Stomach (tissue), 9 donors: ENCODE results near the gene LCN6. TPM values are rescaled to one million over a fixed set of nuclear protein-coding genes. Genes with fewer than 3 reads are reported as not detected.

ENCODE experiments used
- DNase-seq, 2 donors: peaks; one replicate each; pipeline versions ENCODE4 v3.0.0 to v3.0.0-alpha.2; 2013 to 2019
- H3K27ac ChIP-seq, 5 donors: fragments of 200-600 bp in 4 of 5; sonication (generic) in 4 of 5; one replicate each; pipeline ENCODE4 v1.5.1; 2013 to 2019; ENCODE audit warnings: mild to moderate bottlenecking in 1 of 5, moderate library complexity in 1 of 5
- H3K27me3 ChIP-seq, 3 donors: fragments of 200-600 bp; sonication (generic); one replicate each; pipeline ENCODE4 v1.5.1; 2017 to 2019; ENCODE audit warnings: mixed run types in 1 of 3
- H3K36me3 ChIP-seq, 4 donors: fragments of 200-600 bp; sonication (generic); 1 replicate in 3 of 4; 2 replicates in 1 of 4; pipeline ENCODE4 v1.5.1; 2016 to 2019
- H3K4me1 ChIP-seq, 4 donors: fragments of 200-600 bp; sonication (generic); one replicate each; pipeline ENCODE4 v1.5.1; 2016 to 2019
- H3K4me3 ChIP-seq, 4 donors: fragments of 200-600 bp; sonication (generic) in 3 of 4; one replicate each; pipeline ENCODE4 v1.5.1; 2016 to 2019; ENCODE audit warnings: mild to moderate bottlenecking in 1 of 4
- H3K9me3 ChIP-seq, 4 donors: fragments of 200-600 bp; sonication (generic); one replicate each; pipeline ENCODE4 v1.5.1; 2016 to 2019
- EP300 ChIP-seq: sonication (generic); formaldehyde crosslinking; IDR thresholded peaks from one replicate; pipeline ENCODE4 v1.6.1; 2017; ENCODE audit warnings: antibody characterized with exemption
- POLR2A ChIP-seq, 4 donors: fragments of 450-650 bp; IDR thresholded peaks; one replicate each; pipeline ENCODE4 v1.6.1; 2016; ENCODE audit warnings: antibody characterized with exemption in 4 of 4, control low read depth in 2 of 4, mild to moderate bottlenecking in 1 of 4, moderate library complexity in 1 of 4
- POLR2AphosphoS5 ChIP-seq, 3 donors: sonication (generic); formaldehyde crosslinking; IDR thresholded peaks; one replicate each; pipeline ENCODE4 v1.6.1; 2016; ENCODE audit warnings: antibody characterized with exemption in 3 of 3
- WGBS, 5 donors: extraction: QIAGEN DNeasy Blood & Tissue Kit in 3 of 5; methylation state at CpG; one replicate each; pipeline versions ENCODE4 v1.1.5 to v1.1.7; 2013 to 2018; 5-methylcytosine and 5-hydroxymethylcytosine counted together
- intact Hi-C: fragments of 100-400 bp; cut with DNase I; formaldehyde crosslinking; loops from one replicate; pipeline ENCODE4 v1.15.1; 2023; ENCODE audit warnings: low total_unique reads
- polyA plus RNA-seq, 3 donors: library from polyadenylated mRNA; stranded (reverse); fragments of 200-250 nt; gene quantifications; one replicate each; pipeline ENCODE4 v1.2.3, GENCODE V29; 2013
- total RNA-seq, 5 donors: library from RNA; depleted of rRNA; stranded (reverse); fragments of >200 nt; gene quantifications; one replicate each; pipeline versions ENCODE4 v1.1.0 to v1.2.3, GENCODE V29; 2014 to 2016
- TF ChIP-seq, protein P1 (sequence below), 7 experiments: fragments of 450-650 bp in 4 of 7; fragments of 200-600 bp in 3 of 7; sonication (generic) in 3 of 7; IDR thresholded peaks; one replicate each; pipeline ENCODE4 v1.5.1; 2016 to 2019; ENCODE audit warnings: antibody characterized with exemption in 7 of 7, control low read depth in 2 of 7, mild to moderate bottlenecking in 1 of 7
- donor health status: healthy with polysubstance abuse.
- donor health status: Bipolar disorder and iron deficiency.
- donor health status: healthy.

The LCN6 gene
- total and polyA plus RNA-seq, 8 donors: 7.0 to 31.2 (median 19.2) TPM; not detected in 2

DNA sequence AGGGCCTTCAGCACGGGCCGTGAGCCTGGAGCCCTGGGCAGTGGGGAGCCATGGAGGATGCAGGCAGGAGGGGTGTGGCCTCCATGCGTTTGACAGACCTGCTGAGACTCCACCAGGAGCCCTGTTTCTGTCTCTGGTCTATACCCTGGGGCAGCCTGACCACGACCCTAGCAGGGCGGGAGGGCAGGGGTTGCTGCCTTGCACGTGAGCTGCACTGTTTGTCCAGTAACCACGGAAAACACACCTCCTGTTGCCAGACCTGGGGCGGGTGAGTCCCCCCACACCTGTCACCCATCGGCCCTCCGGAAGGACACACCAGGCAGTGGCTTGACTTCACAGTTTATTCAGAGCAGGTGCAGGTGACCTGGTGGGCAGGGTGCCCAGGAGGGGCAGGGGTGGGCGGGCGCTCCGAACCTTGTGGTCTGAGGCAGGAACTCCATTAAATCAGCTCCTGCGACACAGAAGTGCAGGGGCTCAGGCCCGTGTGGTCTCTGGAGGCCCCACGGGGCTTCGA, 5.8 kb upstream of the LCN6 start:
- Histone ChIP-seq H3K27me3 (peaks cover 0 to 4% (median 0%) of the 10 kb centered on the region in 3 donors), H3K36me3 (no peaks in the 10 kb centered on the region), H3K4me1 (peaks cover 0 to 3% (median 0%) of the 10 kb centered on the region in 4 donors), H3K27ac (no peak overlapping the region), H3K9me3 (peaks cover 0 to 27% (median 9%) of the 10 kb centered on the region in 4 donors), H3K4me3 (no peak overlapping the region)
- TF ChIP-seq EP300: no peak
- no peak for TF ChIP-seq POLR2A (IDR thresholded peaks at IDR 0.05)
- no peak for TF ChIP-seq POLR2AphosphoS5 (IDR thresholded peaks at IDR 0.05)
- TF ChIP-seq, protein P1, sequence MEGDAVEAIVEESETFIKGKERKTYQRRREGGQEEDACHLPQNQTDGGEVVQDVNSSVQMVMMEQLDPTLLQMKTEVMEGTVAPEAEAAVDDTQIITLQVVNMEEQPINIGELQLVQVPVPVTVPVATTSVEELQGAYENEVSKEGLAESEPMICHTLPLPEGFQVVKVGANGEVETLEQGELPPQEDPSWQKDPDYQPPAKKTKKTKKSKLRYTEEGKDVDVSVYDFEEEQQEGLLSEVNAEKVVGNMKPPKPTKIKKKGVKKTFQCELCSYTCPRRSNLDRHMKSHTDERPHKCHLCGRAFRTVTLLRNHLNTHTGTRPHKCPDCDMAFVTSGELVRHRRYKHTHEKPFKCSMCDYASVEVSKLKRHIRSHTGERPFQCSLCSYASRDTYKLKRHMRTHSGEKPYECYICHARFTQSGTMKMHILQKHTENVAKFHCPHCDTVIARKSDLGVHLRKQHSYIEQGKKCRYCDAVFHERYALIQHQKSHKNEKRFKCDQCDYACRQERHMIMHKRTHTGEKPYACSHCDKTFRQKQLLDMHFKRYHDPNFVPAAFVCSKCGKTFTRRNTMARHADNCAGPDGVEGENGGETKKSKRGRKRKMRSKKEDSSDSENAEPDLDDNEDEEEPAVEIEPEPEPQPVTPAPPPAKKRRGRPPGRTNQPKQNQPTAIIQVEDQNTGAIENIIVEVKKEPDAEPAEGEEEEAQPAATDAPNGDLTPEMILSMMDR (IDR thresholded peaks at IDR 0.05): no peak
- WGBS, 5 donors: 42 to 72% (median 61%) methylated on average over 10 to 17 of the region's 17 CpGs
- DNase-seq: no peak
- intact Hi-C loops: no loop called here

DNA sequence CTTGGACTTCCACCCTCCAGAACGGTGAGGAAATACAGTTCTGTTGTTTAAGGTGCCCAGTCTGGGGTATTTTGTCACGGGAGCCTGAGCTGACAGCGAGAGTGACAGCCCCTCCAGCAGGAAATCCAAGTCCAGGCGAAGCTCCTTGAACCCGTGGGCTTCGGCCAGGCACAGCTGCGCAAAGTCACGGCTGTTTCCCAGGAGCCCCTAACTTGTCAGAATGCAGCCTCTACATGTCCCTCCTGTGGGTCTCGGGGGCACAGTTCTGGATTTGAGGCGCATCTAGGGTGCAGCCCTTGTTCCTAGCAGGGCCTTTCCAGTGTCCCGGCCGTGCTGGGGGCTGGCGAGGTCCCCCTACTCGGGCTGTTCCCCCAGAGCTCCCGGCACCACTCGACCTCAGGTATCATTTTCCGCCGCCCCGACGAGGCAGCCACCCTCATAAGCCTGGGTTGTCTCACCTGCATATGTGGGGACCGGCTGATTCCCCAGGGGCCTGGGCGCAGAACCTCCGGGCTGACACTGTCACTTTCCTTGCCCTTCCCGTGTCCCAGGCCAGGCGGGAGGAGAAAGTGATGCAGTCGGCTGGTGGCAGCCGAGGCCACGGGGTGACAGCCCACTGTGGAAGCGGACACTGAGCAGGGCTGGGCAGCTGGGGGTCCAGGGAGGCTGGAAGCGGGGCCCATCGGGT, 5.2 kb upstream of the LCN6 start:
- peaks cover 0 to 27% (median 9%) of the 10 kb centered on the region in 4 donors for H3K9me3 ChIP-seq
- WGBS, 5 donors: 81 to 90% (median 89%) methylated on average over 28 to 31 of the region's 31 CpGs
- H3K27me3 ChIP-seq: no peaks in the 10 kb centered on the region
- no peak overlapping the region for H3K4me3 ChIP-seq
- TF ChIP-seq POLR2AphosphoS5 (IDR thresholded peaks at IDR 0.05) (no peak), EP300 (no peak), POLR2A (IDR thresholded peaks at IDR 0.05) (no peak)
- TF ChIP-seq, protein P1 (IDR thresholded peaks at IDR 0.05): no peak
- no peak overlapping the region for H3K27ac ChIP-seq
- no peaks in the 10 kb centered on the region for H3K36me3 ChIP-seq
- H3K4me1 ChIP-seq: peaks cover 0 to 9% (median 0%) of the 10 kb centered on the region in 4 donors
- intact Hi-C loops: no loop called here
- no peak for DNase-seq

DNA sequence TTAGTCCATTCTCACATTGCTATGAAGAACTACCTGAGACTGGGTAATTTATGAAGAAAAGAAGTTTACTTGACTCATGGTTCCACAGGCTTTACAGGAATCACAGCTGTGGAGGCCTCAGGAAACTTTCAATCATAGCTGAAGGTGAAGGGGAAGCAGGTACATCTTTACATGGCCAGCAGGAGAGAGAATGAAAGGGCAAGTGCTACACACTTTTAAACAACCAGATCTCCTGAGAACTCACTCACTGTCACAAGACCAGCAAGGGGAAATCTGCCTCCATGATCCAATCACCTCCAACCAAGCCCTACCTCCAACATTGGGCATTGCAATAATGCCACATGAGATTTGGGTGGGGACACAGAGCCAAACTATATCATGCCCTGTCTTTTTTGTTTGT, 3.5 kb upstream of the LCN6 start:
- Histone ChIP-seq H3K9me3 (peaks cover 0 to 27% (median 9%) of the 10 kb centered on the region in 4 donors), H3K27ac (no peak overlapping the region), H3K27me3 (no peaks in the 10 kb centered on the region), H3K4me3 (no peak overlapping the region), H3K4me1 (peaks cover 0 to 15% (median 0%) of the 10 kb centered on the region in 4 donors), H3K36me3 (no peaks in the 10 kb centered on the region)
- intact Hi-C loops: no loop called here
- DNase-seq: no peak
- TF ChIP-seq EP300: no peak
- TF ChIP-seq, protein P1 (IDR thresholded peaks at IDR 0.05): no peak
- TF ChIP-seq POLR2A (IDR thresholded peaks at IDR 0.05): no peak
- no peak for TF ChIP-seq POLR2AphosphoS5 (IDR thresholded peaks at IDR 0.05)

DNA sequence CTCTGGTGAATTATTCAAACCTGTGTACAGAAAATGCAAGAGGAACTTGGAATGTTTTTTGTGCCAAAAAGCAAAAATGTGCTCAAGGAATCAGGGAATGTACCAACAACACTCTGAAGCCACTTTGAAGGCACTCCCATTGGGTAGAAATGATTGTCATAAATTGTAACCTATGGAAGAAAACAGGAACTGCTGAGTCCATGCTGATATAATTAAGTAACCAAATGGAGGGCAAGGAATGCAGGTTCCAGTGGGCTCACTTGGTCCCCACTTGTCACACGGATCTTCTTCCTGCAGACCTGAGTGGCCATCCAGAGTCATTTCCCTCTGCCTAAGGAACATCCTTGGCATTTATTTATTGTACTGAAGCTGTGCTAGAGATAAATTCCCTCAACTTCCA, 2.9 kb upstream of the LCN6 start:
- 81 to 92% (median 90%) methylated on average over 1 of the region's 1 CpG for WGBS, 5 donors
- Histone ChIP-seq H3K9me3 (peaks cover 0 to 25% (median 9%) of the 10 kb centered on the region in 4 donors), H3K4me1 (peaks cover 0 to 15% (median 0%) of the 10 kb centered on the region in 4 donors), H3K36me3 (no peaks in the 10 kb centered on the region), H3K27ac (no peak overlapping the region), H3K4me3 (no peak overlapping the region), H3K27me3 (no peaks in the 10 kb centered on the region)
- TF ChIP-seq EP300 (no peak), POLR2A (IDR thresholded peaks at IDR 0.05) (no peak), POLR2AphosphoS5 (IDR thresholded peaks at IDR 0.05) (no peak)
- TF ChIP-seq, protein P1 (IDR thresholded peaks at IDR 0.05): no peak
- DNase-seq: no peak
- intact Hi-C loops: no loop called here
